HG03575 (cell line): ENCODE results near the gene UQCRHL.
A peak's percentile ranks its signal among the peaks of the same experiment; 100 is the strongest.
"Not testable (repeated sequence)": the region's sequence is repeated elsewhere in the genome, so short reads cannot be mapped to it uniquely, and the experiment has no call there.

ENCODE experiments used
- ATAC-seq: cut with Tn5 transposase; IDR thresholded peaks from one replicate; pipeline ENCODE4 v1.9.1; 2021; ENCODE audit not compliant: unreplicated experiment, insufficient number of reproducible peaks, low FRiP score; ENCODE audit errors: extremely low read depth

The UQCRHL gene

GRCh38 chr1:15807549-15807948, at the start of gene UQCRHL:
Gene UQCRHL, minus strand, starts transcription at chr1:15807649. Its CDS starts 0 bp downstream, at chr1:15807649.
- not testable (repeated sequence) for ATAC-seq

- ATAC-seq, result no peak
Observed at GRCh38 chr1:15856888-15857287, 49.4 kb upstream of the UQCRHL start.

GRCh38 chr1:15852828-15853302, 45.4 kb upstream of the UQCRHL start:
- no peak for ATAC-seq

- ATAC-seq, result no peak
Observed at GRCh38 chr1:15852036-15852827, 44.8 kb upstream of the UQCRHL start.

GRCh38 chr1:15851210-15852035, 44.0 kb upstream of the UQCRHL start:
- no peak for ATAC-seq

GRCh38 chr1:15850471-15851001, 43.1 kb upstream of the UQCRHL start:
- no peak for ATAC-seq

GRCh38 chr1:15849775-15850324, 42.4 kb upstream of the UQCRHL start:
- ATAC-seq, result no peak

- no peak for ATAC-seq
Observed at GRCh38 chr1:15848929-15849774, 41.7 kb upstream of the UQCRHL start.

GRCh38 chr1:15848143-15848928, 40.9 kb upstream of the UQCRHL start:
- no peak for ATAC-seq

GRCh38 chr1:15847893-15848142, 40.4 kb upstream of the UQCRHL start:
- no peak for ATAC-seq

- peak; percentile 25 for ATAC-seq
Observed at GRCh38 chr1:15847100-15847892, 39.8 kb upstream of the UQCRHL start, which contains the start of gene SPEN. Gene SPEN, plus strand, starts transcription at chr1:15847707. Its CDS starts 361 bp downstream, at chr1:15848068.

GRCh38 chr1:15846056-15846455, 38.6 kb upstream of the UQCRHL start:
- ATAC-seq, result not testable (repeated sequence)

- ATAC-seq, result no peak
Observed at GRCh38 chr1:15843826-15844572, 36.5 kb upstream of the UQCRHL start.

- no peak for ATAC-seq
Observed at GRCh38 chr1:15838721-15839120, 31.3 kb upstream of the UQCRHL start.

GRCh38 chr1:15837931-15838330, 30.5 kb upstream of the UQCRHL start:
- no peak for ATAC-seq

GRCh38 chr1:15836772-15837669, 29.6 kb upstream of the UQCRHL start:
- ATAC-seq, result no peak
